ENCODE measurements around the gene TBC1D5. TPM values are rescaled to one million over a fixed set of nuclear protein-coding genes. Genes with fewer than 3 reads are reported as not detected.
"Not testable (repeated sequence)": the region's sequence is repeated elsewhere in the genome, so short reads cannot be mapped to it uniquely, and the experiment has no call there.

The TBC1D5 gene
- total RNA-seq, 2 donors from 2014 or later = 46.8 to 71.1 TPM

DNA sequence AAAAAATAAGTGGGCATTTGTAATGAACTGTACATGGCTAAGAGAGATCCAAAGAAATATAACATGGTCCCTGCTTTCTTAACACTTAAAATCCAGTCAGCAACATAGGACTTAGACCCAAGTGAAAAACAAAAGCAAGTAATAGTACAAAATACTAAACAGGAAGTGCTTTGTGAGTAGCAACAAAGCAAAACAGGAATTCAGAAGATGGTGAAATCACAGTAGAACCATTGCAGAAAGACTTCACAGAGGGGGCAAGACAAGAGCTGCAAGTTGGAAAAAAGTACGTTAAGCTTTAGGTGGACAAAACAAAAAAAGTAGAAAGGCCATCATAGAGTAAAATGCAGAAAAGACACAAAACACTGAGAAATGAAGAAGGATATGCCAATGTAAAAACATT is 116.0 kb downstream of the TBC1D5 start:
- 75 to 92% methylated on average over 1 of the region's 1 CpG for WGBS, 2 donors
- Histone ChIP-seq H3K36me3 (replicated peaks in 1 of 2; ENCODE audit: insufficient read depth in 1 of 2, low read depth in 2 of 2) (no peaks in the 10 kb centered on the region), H3K27me3 (no peaks in the 10 kb centered on the region), H3K4me3 (no peak overlapping the region), H3K4me1 (no peaks in the 10 kb centered on the region), H3K9me3 (no peaks in the 10 kb centered on the region), H3K27ac (no peak overlapping the region)
- intact Hi-C loops (cut with DNase I) = no loop called here
- no peak for TF ChIP-seq POLR2A (IDR thresholded peaks at IDR 0.05)
- TF ChIP-seq, protein P1, sequence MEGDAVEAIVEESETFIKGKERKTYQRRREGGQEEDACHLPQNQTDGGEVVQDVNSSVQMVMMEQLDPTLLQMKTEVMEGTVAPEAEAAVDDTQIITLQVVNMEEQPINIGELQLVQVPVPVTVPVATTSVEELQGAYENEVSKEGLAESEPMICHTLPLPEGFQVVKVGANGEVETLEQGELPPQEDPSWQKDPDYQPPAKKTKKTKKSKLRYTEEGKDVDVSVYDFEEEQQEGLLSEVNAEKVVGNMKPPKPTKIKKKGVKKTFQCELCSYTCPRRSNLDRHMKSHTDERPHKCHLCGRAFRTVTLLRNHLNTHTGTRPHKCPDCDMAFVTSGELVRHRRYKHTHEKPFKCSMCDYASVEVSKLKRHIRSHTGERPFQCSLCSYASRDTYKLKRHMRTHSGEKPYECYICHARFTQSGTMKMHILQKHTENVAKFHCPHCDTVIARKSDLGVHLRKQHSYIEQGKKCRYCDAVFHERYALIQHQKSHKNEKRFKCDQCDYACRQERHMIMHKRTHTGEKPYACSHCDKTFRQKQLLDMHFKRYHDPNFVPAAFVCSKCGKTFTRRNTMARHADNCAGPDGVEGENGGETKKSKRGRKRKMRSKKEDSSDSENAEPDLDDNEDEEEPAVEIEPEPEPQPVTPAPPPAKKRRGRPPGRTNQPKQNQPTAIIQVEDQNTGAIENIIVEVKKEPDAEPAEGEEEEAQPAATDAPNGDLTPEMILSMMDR (IDR thresholded peaks at IDR 0.05) = no peak
- DNase-seq = no peak
- ATAC-seq = no peak

DNA sequence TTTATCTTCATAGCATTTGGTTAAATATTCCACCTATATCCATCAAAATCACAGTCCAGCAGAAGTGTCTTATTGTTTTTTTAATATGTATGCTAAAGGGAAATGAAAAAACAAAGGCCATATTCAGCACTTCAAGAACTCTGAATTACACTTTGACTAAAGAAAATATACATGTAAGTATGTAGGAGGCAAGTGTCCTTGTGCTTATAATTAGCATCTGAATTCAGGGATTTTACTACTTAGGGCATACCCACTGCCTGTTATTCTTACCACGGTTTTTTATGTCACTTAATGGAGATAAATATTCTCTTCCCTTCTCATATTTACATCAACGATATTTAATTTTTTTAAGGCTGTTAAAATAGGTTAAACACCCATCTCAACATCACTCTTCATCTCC is 117.3 kb downstream of the TBC1D5 start:
- no peaks in the 10 kb centered on the region for H3K4me1 ChIP-seq
- 65 to 67% methylated on average over 2 of the region's 2 CpGs for WGBS, 2 donors
- H3K27ac ChIP-seq = no peak overlapping the region
- intact Hi-C loops (cut with DNase I) = no loop called here
- no peak for TF ChIP-seq POLR2A (IDR thresholded peaks at IDR 0.05)
- ATAC-seq (no peak), DNase-seq (no peak)
- no peak overlapping the region for H3K4me3 ChIP-seq
- H3K36me3 ChIP-seq (replicated peaks in 1 of 2; ENCODE audit: insufficient read depth in 1 of 2, low read depth in 2 of 2) = no peaks in the 10 kb centered on the region
- H3K9me3 ChIP-seq = no peaks in the 10 kb centered on the region
- H3K27me3 ChIP-seq = no peaks in the 10 kb centered on the region

DNA sequence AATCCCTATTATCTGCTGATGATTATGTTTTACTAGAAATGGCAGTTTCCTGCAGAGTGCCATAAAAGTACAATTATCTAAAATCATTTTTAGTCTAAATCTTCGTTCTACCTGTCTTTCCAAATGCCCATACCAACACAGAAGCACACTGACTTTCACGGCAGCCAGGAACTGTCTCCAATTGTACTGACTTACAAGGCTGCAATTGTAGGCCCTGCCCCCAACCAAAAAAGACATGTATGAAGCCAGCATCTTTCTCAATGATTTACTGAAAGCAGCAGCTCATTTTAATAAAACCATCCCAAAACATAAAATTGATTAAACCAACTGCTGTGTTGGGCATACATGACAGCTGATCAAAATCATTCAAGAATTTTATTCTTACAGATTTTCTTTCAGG is 119.0 kb downstream of the TBC1D5 start:
- no peak for ATAC-seq
- Histone ChIP-seq H3K4me3 (no peak overlapping the region), H3K9me3 (no peaks in the 10 kb centered on the region), H3K36me3 (replicated peaks in 1 of 2; ENCODE audit: insufficient read depth in 1 of 2, low read depth in 2 of 2) (no peaks in the 10 kb centered on the region), H3K4me1 (no peaks in the 10 kb centered on the region), H3K27me3 (no peaks in the 10 kb centered on the region), H3K27ac (no peak overlapping the region)
- no peak for TF ChIP-seq POLR2A (IDR thresholded peaks at IDR 0.05)
- TF ChIP-seq, protein P1 (IDR thresholded peaks at IDR 0.05) = no peak
- no peak for DNase-seq
- intact Hi-C loops (cut with DNase I) = no loop called here
- WGBS, 2 donors = 86 to 93% methylated on average over 2 of the region's 2 CpGs

- WGBS, 2 donors = 76 to 78% methylated on average over 3 of the region's 3 CpGs
- ATAC-seq (no peak), DNase-seq (no peak)
- H3K9me3 ChIP-seq = no peaks in the 10 kb centered on the region
- H3K27ac ChIP-seq = no peak overlapping the region
- H3K4me1 ChIP-seq = no peaks in the 10 kb centered on the region
- TF ChIP-seq POLR2A (IDR thresholded peaks at IDR 0.05) = no peak
- TF ChIP-seq, protein P1 (IDR thresholded peaks at IDR 0.05) = no peak
- no peaks in the 10 kb centered on the region for H3K36me3 ChIP-seq (replicated peaks in 1 of 2; ENCODE audit: insufficient read depth in 1 of 2, low read depth in 2 of 2)
- intact Hi-C loops (cut with DNase I) = no loop called here
- H3K27me3 ChIP-seq = no peaks in the 10 kb centered on the region
- H3K4me3 ChIP-seq = no peak overlapping the region
Observed at GRCh38 chr3:17619968-17620367, 122.5 kb downstream of the TBC1D5 start.

- WGBS, 2 donors = 87 to 90% methylated on average over 4 of the region's 4 CpGs
- intact Hi-C loops (cut with DNase I); H3K9me3 ChIP-seq: not testable (repeated sequence)
Observed at GRCh38 chr3:17613017-17613416, 129.4 kb downstream of the TBC1D5 start.

DNA sequence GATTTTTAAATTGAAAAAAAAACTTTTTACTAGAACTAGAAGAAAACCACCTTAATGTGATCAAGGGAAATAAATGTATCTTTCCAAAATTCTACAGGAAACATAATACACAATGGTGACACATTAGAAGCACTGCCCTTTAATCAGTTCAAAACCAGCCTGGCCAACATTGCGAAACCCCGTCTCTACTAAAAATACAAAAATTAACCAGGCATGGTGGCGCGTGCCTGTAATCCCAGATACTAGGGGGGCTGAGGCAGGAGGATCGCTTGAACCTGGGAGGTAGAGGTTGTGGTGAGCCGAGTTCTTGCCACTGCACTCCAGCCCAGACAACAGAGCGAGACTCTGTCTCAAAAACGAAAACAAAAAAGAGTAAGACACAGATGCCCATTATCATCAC is 134.5 kb downstream of the TBC1D5 start:
- DNase-seq = no peak
- Histone ChIP-seq H3K4me3 (no peak overlapping the region), H3K27me3 (no peaks in the 10 kb centered on the region), H3K4me1 (no peaks in the 10 kb centered on the region), H3K36me3 (replicated peaks in 1 of 2; ENCODE audit: insufficient read depth in 1 of 2, low read depth in 2 of 2) (no peaks in the 10 kb centered on the region), H3K27ac (no peak overlapping the region), H3K9me3 (no peaks in the 10 kb centered on the region)
- ATAC-seq = no peak
- intact Hi-C loops (cut with DNase I) = no loop called here
- 90 to 93% methylated on average over 8 of the region's 8 CpGs for WGBS, 2 donors
- TF ChIP-seq, protein P1 (IDR thresholded peaks at IDR 0.05) = no peak
- TF ChIP-seq POLR2A (IDR thresholded peaks at IDR 0.05) = no peak

More at GRCh38 chr3:17613017-17613416, 129.4 kb downstream of the TBC1D5 start:
- not testable (repeated sequence) for H3K4me1 ChIP-seq; H3K36me3 ChIP-seq (replicated peaks in 1 of 2; ENCODE audit: insufficient read depth in 1 of 2, low read depth in 2 of 2); H3K4me3 ChIP-seq; H3K27me3 ChIP-seq; ATAC-seq; DNase-seq; H3K27ac ChIP-seq
